T-cell (primary cell): ENCODE results near the gene CCSER1. TPM values are rescaled to one million over a fixed set of nuclear protein-coding genes. Genes with fewer than 3 reads are reported as not detected.
"Not testable (repeated sequence)": the region's sequence is repeated elsewhere in the genome, so short reads cannot be mapped to it uniquely, and the experiment has no call there.

Experiments
- ATAC-seq, 4 experiments: fragments of 200-7000 bp in 3 of 4; fragments of 150-1000 bp in 1 of 4; cut with Tn5 transposase; replicated peaks in 1 of 4; 1 replicate in 3 of 4; 2 replicates in 1 of 4; pipeline ENCODE4 v1.10.0; 2021; ENCODE audit warnings: moderate library complexity in 3 of 4, mild to moderate bottlenecking in 2 of 4, moderate number of reproducible peaks in 1 of 4
- CTCF ChIA-PET, 2 donors: fragments of 300-600 bp; sonication (Branson Sonifier 250); formaldehyde crosslinking; loops; one replicate each; lab custom pipeline; 2022; ENCODE audit warnings: antibody characterized with exemption in 2 of 2; lab: Charles Lee
- POLR2A ChIA-PET, 2 donors: fragments of 300-600 bp; sonication (Branson Sonifier 250); formaldehyde crosslinking; loops; one replicate each; lab custom pipeline; 2022; ENCODE audit warnings: antibody characterized with exemption in 2 of 2; lab: Charles Lee
- DNase-seq, 35 experiments: peaks; one replicate each; pipeline versions ENCODE4 v3.0.0 to v3.0.0-alpha.2; 2013 to 2023
- H3K27ac ChIP-seq: one replicate; pipeline ENCODE4 v1.5.1; 2013; ENCODE audit warnings: low read length
- H3K27me3 ChIP-seq, 2 experiments: replicated peaks in 1 of 2; 1 replicate in 1 of 2; 2 replicates in 1 of 2; pipeline versions ENCODE4 v1.6.1 to v1.7.0; 2013; ENCODE audit warnings: low read length in 1 of 2, mixed read lengths in 1 of 2; ENCODE audit not compliant: control insufficient read depth in 2 of 2, insufficient read depth in 2 of 2; ENCODE audit errors: extremely low read depth in 1 of 2
- H3K36me3 ChIP-seq, 2 donors: 1 replicate in 1 of 2; 2 replicates in 1 of 2; pipeline versions ENCODE4 v1.6.1 to v1.7.0; 2013; ENCODE audit warnings: low read length in 1 of 2; ENCODE audit not compliant: control insufficient read depth in 2 of 2, insufficient read depth in 1 of 2; ENCODE audit errors: extremely low read depth in 1 of 2
- H3K4me1 ChIP-seq, 2 experiments: 1 replicate in 1 of 2; 2 replicates in 1 of 2; pipeline versions ENCODE4 v1.6.1 to v1.7.0; 2013; ENCODE audit warnings: low read length in 2 of 2, mixed read lengths in 1 of 2; ENCODE audit not compliant: insufficient read depth in 2 of 2, control insufficient read depth in 1 of 2; ENCODE audit errors: extremely low read depth in 1 of 2
- H3K4me3 ChIP-seq, 2 donors: 1 replicate in 1 of 2; 2 replicates in 1 of 2; pipeline versions ENCODE4 v1.5.1 to v1.7.0; 2013; ENCODE audit warnings: mild to moderate bottlenecking in 2 of 2, low read length in 1 of 2, moderate library complexity in 1 of 2; ENCODE audit not compliant: control insufficient read depth in 1 of 2; ENCODE audit errors: extremely low read depth in 1 of 2
- H3K9me3 ChIP-seq: 2 replicates; pipeline ENCODE4 v1.7.0; 2013
- H3K27ac Mint-ChIP-seq, 2 donors: one replicate each; pipeline ENCODE4 v1.8.0; 2020 to 2021; ENCODE audit warnings: mild to moderate bottlenecking in 2 of 2, mixed read lengths in 2 of 2
- H3K27me3 Mint-ChIP-seq, 2 donors: one replicate each; pipeline ENCODE4 v1.8.0; 2021 to 2022; ENCODE audit warnings: mixed read lengths in 2 of 2
- H3K36me3 Mint-ChIP-seq: one replicate; pipeline ENCODE4 v1.8.0; 2021; ENCODE audit warnings: mixed read lengths
- H3K4me1 Mint-ChIP-seq, 3 donors: one replicate each; pipeline ENCODE4 v1.8.0; 2020 to 2022; ENCODE audit warnings: mixed read lengths in 3 of 3, mild to moderate bottlenecking in 1 of 3
- H3K4me3 Mint-ChIP-seq, 3 donors: one replicate each; pipeline ENCODE4 v1.8.0; 2020 to 2022; ENCODE audit warnings: mild to moderate bottlenecking in 3 of 3, mixed read lengths in 3 of 3, moderate library complexity in 3 of 3
- H3K9me3 Mint-ChIP-seq, 3 donors: one replicate each; pipeline ENCODE4 v1.8.0; 2020 to 2022; ENCODE audit warnings: mixed read lengths in 3 of 3
- WGBS: methylation state at CpG from one replicate; pipeline ENCODE4 v1.1.5; 2013; ENCODE audit warnings: missing lambda C conversion rate; ENCODE audit not compliant: insufficient coverage; 5-methylcytosine and 5-hydroxymethylcytosine counted together
- total RNA-seq, 35 experiments: library from RNA in 6 of 35; stranded (reverse) in 6 of 35; fragments of 120-200 nt in 1 of 35; gene quantifications; one replicate each; pipeline versions ENCODE4 v1.2.1 to v1.2.4 and lab custom pipeline; 2013 to 2026

The CCSER1 gene
- total RNA-seq, 5 donors from 2014 or later (not counting 1 experiment from before 2014, with no cell fraction given) = 0.35 to 1.4 (median 0.98) TPM

- Mint-ChIP-seq H3K36me3 (no peaks in the 10 kb centered on the region), H3K27ac (no peak overlapping the region), H3K9me3 (peaks cover under 1 to 5% (median 3%) of the 10 kb centered on the region in 3 donors), H3K27me3 (no peaks in the 10 kb centered on the region), H3K4me1 (no peaks in the 10 kb centered on the region), H3K4me3 (no peak overlapping the region)
- ChIA-PET POLR2A (no interaction called here), CTCF (no interaction called here)
- no peak overlapping the region for H3K4me3 ChIP-seq
- 86% methylated on average over 2 of the region's 2 CpGs for WGBS
- H3K36me3 ChIP-seq = no peaks in the 10 kb centered on the region
- no peaks in the 10 kb centered on the region for H3K9me3 ChIP-seq
- H3K4me1 ChIP-seq = no peaks in the 10 kb centered on the region
- H3K27me3 ChIP-seq = no peaks in the 10 kb centered on the region
- ATAC-seq (no peak), DNase-seq (no peak)
- no peak overlapping the region for H3K27ac ChIP-seq
Observed at GRCh38 chr4:91085961-91086360, 958.8 kb downstream of the CCSER1 start.

- Histone ChIP-seq H3K27me3 (no peaks in the 10 kb centered on the region), H3K9me3 (no peaks in the 10 kb centered on the region), H3K4me3 (no peak overlapping the region), H3K4me1 (no peaks in the 10 kb centered on the region), H3K27ac (no peak overlapping the region), H3K36me3 (no peaks in the 10 kb centered on the region)
- Mint-ChIP-seq H3K36me3 (no peaks in the 10 kb centered on the region), H3K4me3 (no peak overlapping the region), H3K27ac (no peak overlapping the region), H3K27me3 (no peaks in the 10 kb centered on the region), H3K4me1 (no peaks in the 10 kb centered on the region), H3K9me3 (peaks cover 3 to 5% (median 4%) of the 10 kb centered on the region in 3 donors)
- ChIA-PET POLR2A (no interaction called here), CTCF (no interaction called here)
- no CpG with 5 or more reads among the region's 1 CpG for WGBS
- DNase-seq = no peak
- ATAC-seq = no peak
Observed at GRCh38 chr4:91087743-91088142, 960.5 kb downstream of the CCSER1 start.

GRCh38 chr4:91089178-91089577, 962.0 kb downstream of the CCSER1 start:
- no peaks in the 10 kb centered on the region for H3K36me3 ChIP-seq
- Mint-ChIP-seq H3K27ac (no peak overlapping the region), H3K36me3 (no peaks in the 10 kb centered on the region), H3K27me3 (no peaks in the 10 kb centered on the region), H3K4me1 (no peaks in the 10 kb centered on the region), H3K4me3 (no peak overlapping the region), H3K9me3 (peaks cover 4 to 5% (median 5%) of the 10 kb centered on the region in 3 donors)
- WGBS = 90% methylated on average over 1 of the region's 3 CpGs
- no peak overlapping the region for H3K4me3 ChIP-seq
- H3K9me3 ChIP-seq = no peaks in the 10 kb centered on the region
- DNase-seq (no peak), ATAC-seq (no peak)
- no peaks in the 10 kb centered on the region for H3K4me1 ChIP-seq
- H3K27me3 ChIP-seq = no peaks in the 10 kb centered on the region
- CTCF ChIA-PET = no interaction called here
- no peak overlapping the region for H3K27ac ChIP-seq
- POLR2A ChIA-PET = interaction anchor here in 1 of 2 donors (0.6 kb wide), 1 partner anchor 45 kb away, joined by 4 read pairs; no protein-coding TSS in a partner anchor

GRCh38 chr4:91092398-91092980, 965.3 kb downstream of the CCSER1 start:
- H3K4me3 Mint-ChIP-seq = no peak overlapping the region
- POLR2A ChIA-PET = no interaction called here
- DNase-seq = no peak
- H3K27ac Mint-ChIP-seq = no peak overlapping the region
- H3K27me3 Mint-ChIP-seq = no peaks in the 10 kb centered on the region
- Histone ChIP-seq H3K27me3 (no peaks in the 10 kb centered on the region), H3K4me3 (no peak overlapping the region), H3K4me1 (no peaks in the 10 kb centered on the region), H3K27ac (no peak overlapping the region), H3K36me3 (no peaks in the 10 kb centered on the region), H3K9me3 (no peaks in the 10 kb centered on the region)
- no peaks in the 10 kb centered on the region for H3K4me1 Mint-ChIP-seq
- H3K36me3 Mint-ChIP-seq = no peaks in the 10 kb centered on the region
- 100% methylated on average over 1 of the region's 2 CpGs for WGBS
- no peak for ATAC-seq
- CTCF ChIA-PET = no interaction called here
- H3K9me3 Mint-ChIP-seq = peaks cover 12 to 16% (median 13%) of the 10 kb centered on the region in 3 donors

GRCh38 chr4:91094220-91094619, 967.0 kb downstream of the CCSER1 start:
- H3K27me3 Mint-ChIP-seq, DNase-seq, H3K36me3 Mint-ChIP-seq, POLR2A ChIA-PET, H3K4me3 ChIP-seq, ATAC-seq, CTCF ChIA-PET, H3K27me3 ChIP-seq, H3K4me1 ChIP-seq, H3K36me3 ChIP-seq, H3K27ac ChIP-seq, H3K27ac Mint-ChIP-seq, H3K4me3 Mint-ChIP-seq, H3K9me3 ChIP-seq, H3K4me1 Mint-ChIP-seq: not testable (repeated sequence)
- H3K9me3 Mint-ChIP-seq = peaks cover 9 to 16% (median 12%) of the 10 kb centered on the region in 3 donors
- WGBS = 90% methylated on average over 4 of the region's 5 CpGs

GRCh38 chr4:91099666-91100065, 972.5 kb downstream of the CCSER1 start:
- peaks cover 18 to 33% (median 24%) of the 10 kb centered on the region in 3 donors for H3K9me3 Mint-ChIP-seq
- Histone ChIP-seq H3K27ac (no peak overlapping the region), H3K27me3 (no peaks in the 10 kb centered on the region), H3K4me1 (no peaks in the 10 kb centered on the region), H3K4me3 (no peak overlapping the region), H3K36me3 (no peaks in the 10 kb centered on the region), H3K9me3 (no peaks in the 10 kb centered on the region)
- DNase-seq (no peak), ATAC-seq (no peak)
- H3K4me1 Mint-ChIP-seq = no peaks in the 10 kb centered on the region
- H3K4me3 Mint-ChIP-seq = no peak overlapping the region
- no peaks in the 10 kb centered on the region for H3K27me3 Mint-ChIP-seq
- CTCF ChIA-PET = no interaction called here
- H3K36me3 Mint-ChIP-seq = no peaks in the 10 kb centered on the region
- POLR2A ChIA-PET = no interaction called here
- H3K27ac Mint-ChIP-seq = no peak overlapping the region

- ChIA-PET CTCF (no interaction called here), POLR2A (no interaction called here)
- Mint-ChIP-seq H3K4me3 (no peak overlapping the region), H3K27ac (no peak overlapping the region), H3K9me3 (peaks cover 9 to 28% (median 20%) of the 10 kb centered on the region in 3 donors), H3K4me1 (no peaks in the 10 kb centered on the region), H3K36me3 (no peaks in the 10 kb centered on the region), H3K27me3 (no peaks in the 10 kb centered on the region)
- H3K4me1 ChIP-seq = no peaks in the 10 kb centered on the region
- DNase-seq (no peak), ATAC-seq (no peak)
- H3K27ac ChIP-seq = no peak overlapping the region
- no peak overlapping the region for H3K4me3 ChIP-seq
- H3K9me3 ChIP-seq = no peaks in the 10 kb centered on the region
- no peaks in the 10 kb centered on the region for H3K36me3 ChIP-seq
- no peaks in the 10 kb centered on the region for H3K27me3 ChIP-seq
- WGBS = 70% methylated on average over 3 of the region's 3 CpGs
Observed at GRCh38 chr4:91108751-91109150, 981.6 kb downstream of the CCSER1 start.
